CD4-positive, alpha-beta memory T cell (primary cell): ENCODE measurements around the gene PAGR1. TPM values are rescaled to one million over a fixed set of nuclear protein-coding genes. Genes with fewer than 3 reads are reported as not detected.

Experiments
- CTCF ChIA-PET: fragments of 350-600 bp; sonication (Branson Sonifier 250); formaldehyde crosslinking; loops from one replicate; lab custom pipeline; 2021; ENCODE audit warnings: inconsistent platforms; ENCODE audit not compliant: partially characterized antibody; lab: Charles Lee
- POLR2A ChIA-PET: fragments of 350-600 bp; sonication (Branson Sonifier 250); formaldehyde crosslinking; loops from one replicate; lab custom pipeline; 2021; ENCODE audit not compliant: partially characterized antibody; lab: Charles Lee
- DNase-seq, 5 donors: peaks; one replicate each; pipeline versions ENCODE4 v3.0.0 to v3.0.0-alpha.2; 2020 to 2022; ENCODE audit warnings: mixed read lengths in 1 of 5
- H3K27ac ChIP-seq: one replicate; pipeline ENCODE4 v1.7.0; 2013; ENCODE audit warnings: low read depth, low read length
- H3K27me3 ChIP-seq: 2 replicates; pipeline ENCODE4 v1.7.0; 2013; ENCODE audit warnings: mild to moderate bottlenecking, low read length, moderate library complexity; ENCODE audit not compliant: insufficient read depth
- H3K36me3 ChIP-seq: 2 replicates; pipeline ENCODE4 v1.7.0; 2013; ENCODE audit warnings: mild to moderate bottlenecking, low read length, moderate library complexity; ENCODE audit not compliant: insufficient read depth
- H3K4me1 ChIP-seq: 2 replicates; pipeline ENCODE4 v1.7.0; 2013; ENCODE audit warnings: mild to moderate bottlenecking, low read length, moderate library complexity; ENCODE audit not compliant: insufficient read depth
- H3K4me3 ChIP-seq, 2 donors: one replicate each; pipeline ENCODE4 v1.7.0; 2013; ENCODE audit warnings: low read length in 2 of 2, mild to moderate bottlenecking in 1 of 2
- H3K9me3 ChIP-seq, 2 donors: one replicate each; pipeline ENCODE4 v1.7.0; 2013; ENCODE audit warnings: low read length in 2 of 2, control low read depth in 1 of 2; ENCODE audit not compliant: control insufficient read depth in 1 of 2
- H3K27ac Mint-ChIP-seq, 7 donors: one replicate each; pipeline ENCODE4 v1.8.0; 2020 to 2021; ENCODE audit warnings: mixed read lengths in 7 of 7, mild to moderate bottlenecking in 6 of 7, inconsistent platforms in 3 of 7, moderate library complexity in 3 of 7
- H3K27me3 Mint-ChIP-seq, 2 donors: one replicate each; pipeline ENCODE4 v1.8.0; 2020 to 2021; ENCODE audit warnings: mixed read lengths in 2 of 2
- H3K36me3 Mint-ChIP-seq, 2 donors: one replicate each; pipeline ENCODE4 v1.8.0; 2020 to 2021; ENCODE audit warnings: mixed read lengths in 2 of 2, inconsistent platforms in 1 of 2, mild to moderate bottlenecking in 1 of 2
- H3K4me1 Mint-ChIP-seq, 4 donors: one replicate each; pipeline ENCODE4 v1.8.0; 2020 to 2021; ENCODE audit warnings: mixed read lengths in 4 of 4, mild to moderate bottlenecking in 1 of 4
- H3K4me3 Mint-ChIP-seq, 8 donors: one replicate each; pipeline ENCODE4 v1.8.0; 2020 to 2021; ENCODE audit warnings: mixed read lengths in 8 of 8, mild to moderate bottlenecking in 7 of 8, moderate library complexity in 6 of 8, inconsistent platforms in 3 of 8
- H3K9me3 Mint-ChIP-seq, 8 donors: one replicate each; pipeline ENCODE4 v1.8.0; 2020 to 2021; ENCODE audit warnings: mixed read lengths in 8 of 8, mild to moderate bottlenecking in 5 of 8, inconsistent platforms in 3 of 8, moderate library complexity in 1 of 8
- intact Hi-C: fragments of 100-400 bp; cut with micrococcal nuclease; formaldehyde crosslinking; loops from one replicate; pipeline ENCODE4 v1.15.1; 2023
- polyA plus RNA-seq, 2 donors: library from polyadenylated mRNA; unstranded; fragments of 300-500 nt; fragmentation: Illumina TruSeq; gene quantifications; one replicate each; pipeline ENCODE4 v1.2.3, GENCODE V29; 2021
- total RNA-seq, 2 experiments: library from RNA; stranded (reverse); gene quantifications; one replicate each; pipeline ENCODE4 v1.2.3, GENCODE V29; 2021

The PAGR1 gene
- total and polyA plus RNA-seq, 4 experiments from 2014 or later: 43.7 to 51.1 (median 45.5) TPM

DNA sequence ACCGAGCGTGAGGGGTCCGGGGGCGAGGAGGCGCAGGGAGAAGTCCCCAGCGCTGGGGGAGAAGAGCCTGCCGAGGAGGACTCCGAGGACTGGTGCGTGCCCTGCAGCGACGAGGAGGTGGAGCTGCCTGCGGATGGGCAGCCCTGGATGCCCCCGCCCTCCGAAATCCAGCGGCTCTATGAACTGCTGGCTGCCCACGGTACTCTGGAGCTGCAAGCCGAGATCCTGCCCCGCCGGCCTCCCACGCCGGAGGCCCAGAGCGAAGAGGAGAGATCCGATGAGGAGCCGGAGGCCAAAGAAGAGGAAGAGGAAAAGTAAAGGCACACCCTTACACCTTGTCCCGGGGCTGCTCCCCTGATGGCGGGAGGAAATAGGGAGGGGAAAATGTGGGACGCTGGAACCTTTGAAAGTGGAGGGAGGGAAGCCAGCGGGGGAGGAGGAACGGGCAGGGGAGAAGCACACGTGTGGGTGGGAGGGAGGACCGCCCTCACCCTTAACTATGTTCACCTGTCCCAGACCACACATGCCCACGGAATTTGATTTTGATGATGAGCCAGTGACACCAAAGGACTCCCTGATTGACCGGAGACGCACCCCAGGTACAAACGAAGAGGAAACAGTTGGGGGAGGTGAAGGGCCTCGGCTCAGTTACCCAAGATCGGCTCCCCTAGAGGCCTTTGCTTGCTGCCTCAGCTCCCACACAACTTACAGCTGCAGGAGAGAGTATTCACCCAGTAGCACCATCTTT is 916 bp downstream of the PAGR1 start:
- Histone ChIP-seq H3K27ac (peak overlapping the region; percentile 77), H3K27me3 (no peaks in the 10 kb centered on the region), H3K9me3 (no peaks in the 10 kb centered on the region), H3K36me3 (peaks cover 12% of the 10 kb centered on the region), H3K4me1 (peaks cover 72% of the 10 kb centered on the region), H3K4me3 (peak overlapping the region; percentile 91 to 95)
- intact Hi-C loops: loop anchor here (1.0 to 10.0 kb wide), 9 partner anchors 10 to 178 kb away; partner anchors contain the start of genes CDIPT, HIRIP3, INO80E and KIF22
- Mint-ChIP-seq H3K4me1 (peaks cover 32 to 87% (median 57%) of the 10 kb centered on the region in 4 donors), H3K27ac (peak overlapping the region; percentile 90 to 100 (median 97)), H3K4me3 (peak overlapping the region; percentile 95 to 99 (median 98)), H3K36me3 (peaks cover 19 to 38% of the 10 kb centered on the region in 2 donors), H3K9me3 (no peaks in the 10 kb centered on the region), H3K27me3 (peaks cover 0 to 2% of the 10 kb centered on the region in 2 donors)
- peak; percentile 36 to 73 (median 44) for DNase-seq
- CTCF ChIA-PET: interaction anchor here (0.7 to 8.2 kb wide), 15 partner anchors 9 to 116 kb away, joined by 3 to 129 read pairs (median 6); partner anchors contain the start of gene MAZ
- POLR2A ChIA-PET: interaction anchor here (0.5 to 24.0 kb wide), 18 partner anchors 5 to 179 kb away, joined by 3 to 522 read pairs (median 9); partner anchors contain the start of genes C16orf54, HIRIP3, INO80E and KCTD13

DNA sequence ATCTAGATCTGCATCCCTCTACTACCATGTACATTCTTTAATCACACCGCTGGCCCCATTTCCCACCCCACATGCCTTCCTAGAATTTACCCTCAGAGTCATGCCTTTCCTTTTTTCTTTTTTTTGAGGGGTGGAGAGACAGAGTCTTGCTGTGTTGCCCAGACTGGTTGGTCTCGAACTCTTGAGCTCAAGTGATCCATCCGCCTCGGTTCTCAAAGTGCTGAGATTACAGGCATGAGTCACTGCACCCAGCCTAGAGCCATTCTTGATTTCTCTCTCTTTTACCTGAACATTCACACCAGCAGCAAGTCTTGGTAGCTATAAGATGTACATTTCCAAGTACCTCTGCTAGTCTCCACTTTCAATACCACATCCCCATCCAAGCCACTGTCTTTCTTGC is 2.1 kb downstream of the PAGR1 start:
- DNase-seq: no peak
- Histone ChIP-seq H3K4me1 (peaks cover 75% of the 10 kb centered on the region), H3K27ac (no peak overlapping the region), H3K36me3 (peaks cover 12% of the 10 kb centered on the region), H3K9me3 (no peaks in the 10 kb centered on the region), H3K4me3 (no peak overlapping the region), H3K27me3 (no peaks in the 10 kb centered on the region)
- peak overlapping the region; percentile 61 to 98 (median 76) for H3K4me3 Mint-ChIP-seq
- ChIA-PET CTCF (interaction anchor here (0.7 to 8.2 kb wide), 13 partner anchors 10 to 155 kb away, joined by 3 to 129 read pairs (median 6); partner anchors contain the start of genes CDIPT and MAZ), POLR2A (interaction anchor here (0.6 to 24.0 kb wide), 8 partner anchors 4 to 116 kb away, joined by 3 to 522 read pairs (median 36); partner anchors contain the start of genes C16orf54, KIF22, MAZ and MVP)
- peaks cover 33 to 88% (median 61%) of the 10 kb centered on the region in 4 donors for H3K4me1 Mint-ChIP-seq
- intact Hi-C loops: loop anchor here (10.0 kb wide), 1 partner anchor 177 kb away; the partner anchor contains the start of genes HIRIP3 and INO80E
- H3K9me3 Mint-ChIP-seq: no peaks in the 10 kb centered on the region
- peaks cover 0 to 2% of the 10 kb centered on the region in 2 donors for H3K27me3 Mint-ChIP-seq
- peaks cover 19 to 38% of the 10 kb centered on the region in 2 donors for H3K36me3 Mint-ChIP-seq
- peak overlapping the region in 6 of 7 donors; percentile 14 to 82 (median 62) for H3K27ac Mint-ChIP-seq

DNA sequence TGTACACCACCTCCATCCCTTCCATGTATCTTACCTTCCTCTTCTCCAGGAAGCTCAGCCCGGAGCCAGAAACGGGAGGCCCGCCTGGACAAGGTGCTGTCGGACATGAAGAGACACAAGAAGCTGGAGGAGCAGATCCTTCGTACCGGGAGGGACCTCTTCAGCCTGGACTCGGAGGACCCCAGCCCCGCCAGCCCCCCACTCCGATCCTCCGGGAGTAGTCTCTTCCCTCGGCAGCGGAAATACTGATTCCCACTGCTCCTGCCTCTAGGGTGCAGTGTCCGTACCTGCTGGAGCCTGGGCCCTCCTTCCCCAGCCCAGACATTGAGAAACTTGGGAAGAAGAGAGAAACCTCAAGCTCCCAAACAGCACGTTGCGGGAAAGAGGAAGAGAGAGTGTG is 3.6 kb downstream of the PAGR1 start:
- no peaks in the 10 kb centered on the region for H3K27me3 ChIP-seq
- intact Hi-C loops: loop anchor here (10.0 kb wide), 1 partner anchor 175 kb away; the partner anchor contains the start of genes HIRIP3 and INO80E
- ChIA-PET POLR2A (interaction anchor here (0.8 to 24.0 kb wide), 15 partner anchors 2 to 247 kb away, joined by 3 to 522 read pairs (median 4); partner anchors contain the start of genes C16orf54, CDIPT, KIF22 and MAZ), CTCF (interaction anchor here (1.0 to 8.2 kb wide), 11 partner anchors 9 to 119 kb away, joined by 3 to 129 read pairs (median 6); no protein-coding TSS in a partner anchor)
- Mint-ChIP-seq H3K9me3 (no peaks in the 10 kb centered on the region), H3K27ac (peak overlapping the region; percentile 91 to 97 (median 96)), H3K4me1 (peaks cover 33 to 88% (median 64%) of the 10 kb centered on the region in 4 donors), H3K27me3 (peaks cover 0 to 2% of the 10 kb centered on the region in 2 donors), H3K4me3 (peak overlapping the region; percentile 97 to 99 (median 98)), H3K36me3 (peaks cover 19 to 38% of the 10 kb centered on the region in 2 donors)
- H3K9me3 ChIP-seq: no peaks in the 10 kb centered on the region
- no peak for DNase-seq
- H3K4me1 ChIP-seq: peaks cover 83% of the 10 kb centered on the region
- peak overlapping the region in 1 of 2 donors; percentile 92 for H3K4me3 ChIP-seq
- peak overlapping the region; percentile 12 for H3K27ac ChIP-seq
- peaks cover 12% of the 10 kb centered on the region for H3K36me3 ChIP-seq

DNA sequence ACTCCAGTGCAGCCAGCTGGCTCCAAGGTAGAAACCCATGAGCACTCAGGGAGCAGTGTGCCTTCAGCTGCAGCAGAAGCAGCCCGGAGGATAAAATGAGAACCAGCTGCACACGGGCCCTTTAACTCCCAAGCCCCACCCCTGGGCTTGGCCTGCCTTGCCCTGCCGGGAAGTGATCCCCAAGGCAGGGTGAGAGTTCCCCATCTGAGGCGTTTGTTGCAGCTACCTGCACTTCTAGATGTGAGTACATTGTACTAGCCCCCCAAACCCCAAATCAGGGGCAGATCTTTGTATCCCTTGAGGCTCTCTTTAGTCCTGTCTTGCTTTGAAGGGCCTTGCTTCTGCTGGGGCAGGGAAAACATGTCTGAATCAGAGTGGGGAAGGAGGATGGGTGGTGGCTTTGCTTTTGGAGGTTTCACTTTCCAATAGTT is 4.3 kb downstream of the PAGR1 start, which contains the start of gene MVP:
MVP (plus strand) TSS at position 192 of the 431 bp plus-strand sequence. CDS start 10,088 bp downstream, outside the sequence.
- CTCF ChIA-PET: interaction anchor here (1.0 to 8.2 kb wide), 9 partner anchors 12 to 129 kb away, joined by 3 to 129 read pairs (median 6); no protein-coding TSS in a partner anchor
- intact Hi-C loops: loop anchor here (1.0 kb wide), 1 partner anchor 28 kb away; no protein-coding TSS in a partner anchor
- H3K36me3 ChIP-seq: peaks cover 12% of the 10 kb centered on the region

DNA sequence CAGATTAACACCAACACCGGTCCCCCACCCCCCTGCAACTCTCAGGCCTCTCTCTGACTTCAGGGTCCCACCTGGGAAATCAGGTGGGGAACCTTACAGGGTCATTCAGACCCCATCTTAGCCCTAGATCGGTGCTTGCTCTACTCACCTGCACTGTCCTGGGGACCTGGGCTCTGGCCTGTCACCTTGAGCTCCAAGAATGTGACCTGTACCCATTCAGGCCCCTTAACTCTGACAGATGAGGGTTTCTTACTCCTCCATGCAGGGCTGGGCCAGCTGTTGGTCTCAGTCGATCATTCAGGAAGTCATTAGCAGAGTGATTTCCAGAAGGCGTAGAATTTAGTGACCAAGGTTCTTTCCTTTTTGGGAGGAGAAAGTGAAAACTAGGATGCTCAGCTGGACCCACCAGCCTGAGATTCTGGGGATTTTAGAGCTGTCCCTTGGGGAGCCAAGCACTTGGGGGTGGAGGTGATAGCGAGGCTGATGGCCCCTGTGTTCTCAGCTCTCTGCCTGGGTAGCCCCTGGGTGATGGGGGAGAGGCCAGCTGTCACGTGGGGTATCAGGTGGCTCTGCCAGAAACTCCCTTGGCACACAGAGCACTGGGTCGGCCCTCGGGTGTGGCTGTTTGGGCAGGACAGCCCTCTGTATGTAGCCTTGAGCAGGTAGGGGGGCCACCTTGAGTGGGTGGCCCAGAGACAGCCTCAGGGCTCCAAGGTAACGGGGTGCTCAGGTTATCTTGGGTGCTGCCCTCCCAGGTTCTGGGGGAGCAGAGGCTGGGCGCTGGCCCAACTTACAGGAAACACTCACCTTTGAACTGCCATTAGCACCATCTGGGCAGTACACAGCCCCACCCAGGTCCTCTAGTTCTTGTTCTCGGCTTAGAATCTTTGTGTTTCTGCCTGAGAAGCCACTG is 5.0 kb downstream of the PAGR1 start:
- ChIA-PET CTCF (interaction anchor here (1.0 to 8.2 kb wide), 10 partner anchors 13 to 130 kb away, joined by 3 to 129 read pairs (median 4); no protein-coding TSS in a partner anchor), POLR2A (interaction anchor here (0.6 to 24.0 kb wide), 17 partner anchors 10 to 122 kb away, joined by 3 to 522 read pairs (median 4); partner anchors contain the start of genes C16orf54, CDIPT, KIF22 and MAZ)
- Histone ChIP-seq H3K9me3 (no peaks in the 10 kb centered on the region), H3K4me1 (peaks cover 89% of the 10 kb centered on the region), H3K4me3 (peak overlapping the region; percentile 92 to 99), H3K27ac (peak overlapping the region; percentile 86), H3K27me3 (no peaks in the 10 kb centered on the region), H3K36me3 (peaks cover 12% of the 10 kb centered on the region)
- intact Hi-C loops: loop anchor here (1.0 kb wide), 1 partner anchor 27 kb away; no protein-coding TSS in a partner anchor
- DNase-seq: peak; percentile 24 to 81 (median 39)
- H3K4me1 Mint-ChIP-seq: peaks cover 30 to 88% (median 63%) of the 10 kb centered on the region in 4 donors
- H3K27me3 Mint-ChIP-seq: no peaks in the 10 kb centered on the region
- H3K4me3 Mint-ChIP-seq: peak overlapping the region; percentile 97 to 99 (median 98)
- H3K27ac Mint-ChIP-seq: peak overlapping the region; percentile 91 to 97 (median 96)
- H3K9me3 Mint-ChIP-seq: no peaks in the 10 kb centered on the region
- peaks cover 25 to 39% of the 10 kb centered on the region in 2 donors for H3K36me3 Mint-ChIP-seq

More for the DNA sequence above, 4.3 kb downstream of the PAGR1 start, which contains the start of gene MVP:
- peak; percentile 36 to 52 (median 47) for DNase-seq
- Mint-ChIP-seq H3K27ac (peak within 1 kb of the TSS; percentile 91 to 97 (median 96)), H3K9me3 (no peaks in the 10 kb centered on the region), H3K27me3 (peaks cover 0 to 2% of the 10 kb centered on the region in 2 donors), H3K4me1 (peaks cover 33 to 88% (median 63%) of the 10 kb centered on the region in 4 donors), H3K36me3 (peaks cover 23 to 42% of the 10 kb centered on the region in 2 donors), H3K4me3 (peak within 1 kb of the TSS; percentile 97 to 99 (median 98))
- no peaks in the 10 kb centered on the region for H3K9me3 ChIP-seq
- peaks cover 83% of the 10 kb centered on the region for H3K4me1 ChIP-seq
- H3K27ac ChIP-seq: peak within 1 kb of the TSS; percentile 86
- POLR2A ChIA-PET: interaction anchor here (0.7 to 24.0 kb wide), 15 partner anchors 9 to 175 kb away, joined by 3 to 522 read pairs (median 4); partner anchors contain the start of genes C16orf54, CDIPT, KIF22 and MAZ
- no peaks in the 10 kb centered on the region for H3K27me3 ChIP-seq
- H3K4me3 ChIP-seq: peak within 1 kb of the TSS; percentile 92 to 99
